GM15510 (cell line): ENCODE data around the gene ZAP70.
A peak's percentile ranks its signal among the peaks of the same experiment; 100 is the strongest.

Experiments
- POLR2A ChIP-seq: IDR thresholded peaks from 3 replicates; pipeline ENCODE4 v1.6.1; 2011; ENCODE audit warnings: borderline replicate concordance; ENCODE audit not compliant: insufficient read length; ENCODE audit errors: extremely low read depth

Gene ZAP70

DNA sequence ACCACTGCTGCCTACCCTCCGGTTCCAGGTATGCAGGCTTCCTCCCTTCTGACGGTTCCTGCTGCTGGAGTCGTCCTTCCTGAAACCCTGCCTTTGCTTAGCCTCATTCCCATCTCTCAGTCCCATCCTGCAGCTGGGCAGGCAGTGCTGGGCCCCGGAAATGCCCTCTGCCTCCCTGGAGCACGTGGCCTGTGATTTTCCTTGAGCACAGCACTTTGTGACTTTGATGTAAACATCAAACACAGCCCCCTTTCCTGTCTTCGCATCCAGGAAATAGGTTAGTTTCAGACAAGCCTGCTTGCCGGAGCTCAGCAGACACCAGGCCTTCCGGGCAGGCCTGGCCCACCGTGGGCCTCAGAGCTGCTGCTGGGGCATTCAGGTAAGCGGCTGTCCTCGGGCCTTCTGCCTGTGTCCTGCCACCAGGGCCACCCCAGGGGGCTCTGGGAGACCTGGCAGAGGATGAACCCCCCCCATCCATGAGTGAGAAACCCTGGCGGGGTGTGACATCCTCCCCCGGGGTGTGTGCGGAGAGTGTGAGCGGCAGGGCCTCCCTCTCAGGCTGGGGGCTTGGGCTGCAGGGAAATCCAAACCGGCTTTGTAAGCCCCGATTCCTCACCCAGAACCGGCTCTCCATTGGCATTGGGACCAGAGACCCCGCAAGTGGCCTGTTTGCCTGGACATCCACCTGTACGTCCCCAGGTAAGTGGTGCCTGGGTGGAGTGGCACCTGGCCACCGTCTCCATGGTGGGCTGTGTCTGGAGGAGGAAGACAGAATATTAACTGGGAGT, at the start of gene ZAP70:
TSS of gene ZAP70 (plus strand) at position 281 of the 788 bp plus-strand sequence. CDS start 10,461 bp downstream, outside the sequence.
- no peak for TF ChIP-seq POLR2A

DNA sequence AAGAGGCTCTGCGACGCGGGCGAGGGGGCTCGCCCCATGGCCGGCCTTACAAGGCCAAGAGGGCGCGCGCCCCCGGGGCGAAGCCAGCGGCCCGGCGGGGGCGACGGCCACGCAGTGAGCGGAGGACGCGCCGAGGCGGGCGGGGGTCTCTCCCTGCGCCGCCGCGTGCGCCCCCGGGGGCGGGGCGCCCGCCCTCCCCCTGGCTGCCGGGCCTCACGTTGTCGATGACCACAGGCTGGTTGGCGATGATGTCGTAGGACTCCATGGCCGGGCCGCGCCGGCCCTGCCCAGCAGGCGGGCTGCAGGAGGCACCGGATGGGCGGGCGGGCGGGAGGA, 49.8 kb upstream of the ZAP70 start:
- no peak for TF ChIP-seq POLR2A

DNA sequence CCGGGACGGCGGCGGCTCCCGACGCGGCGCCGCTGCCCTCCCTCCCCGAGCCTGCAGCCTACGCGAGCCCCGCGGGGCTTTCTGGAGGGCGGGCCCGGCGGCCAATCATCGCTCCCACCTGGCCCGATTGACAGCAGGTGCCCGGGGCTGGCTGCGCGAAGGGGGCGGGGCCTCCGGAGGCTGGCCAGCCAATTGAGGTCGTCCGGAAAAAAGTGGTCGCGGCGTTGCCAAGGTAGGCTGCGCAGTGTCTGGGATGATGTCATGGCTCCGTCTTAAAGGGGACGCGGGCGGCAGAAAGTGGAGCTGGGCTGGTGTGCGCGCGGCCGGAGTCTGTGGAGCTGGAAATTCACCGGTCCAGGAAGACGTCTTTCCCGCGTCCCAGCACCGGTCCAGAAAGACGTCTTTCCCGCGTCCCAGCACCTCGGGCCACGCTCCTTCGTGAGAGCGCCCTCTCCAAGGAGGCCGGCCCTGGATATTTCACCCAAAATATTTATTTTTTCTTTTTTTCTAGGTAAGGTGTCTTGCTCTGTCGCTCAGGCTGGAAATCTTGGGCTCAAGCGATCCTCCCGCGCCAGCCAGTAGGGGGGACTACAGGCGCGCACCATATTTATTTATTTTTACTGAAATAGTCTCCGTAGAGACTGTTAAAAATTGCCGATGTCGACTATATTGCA, 49.3 kb upstream of the ZAP70 start, which contains the start of gene ACTR1B:
TSS of gene ACTR1B (minus strand) at position 83 of the 674 bp plus-strand sequence. CDS start 154 bp downstream, outside the sequence.
- peak; percentile 60 for TF ChIP-seq POLR2A

DNA sequence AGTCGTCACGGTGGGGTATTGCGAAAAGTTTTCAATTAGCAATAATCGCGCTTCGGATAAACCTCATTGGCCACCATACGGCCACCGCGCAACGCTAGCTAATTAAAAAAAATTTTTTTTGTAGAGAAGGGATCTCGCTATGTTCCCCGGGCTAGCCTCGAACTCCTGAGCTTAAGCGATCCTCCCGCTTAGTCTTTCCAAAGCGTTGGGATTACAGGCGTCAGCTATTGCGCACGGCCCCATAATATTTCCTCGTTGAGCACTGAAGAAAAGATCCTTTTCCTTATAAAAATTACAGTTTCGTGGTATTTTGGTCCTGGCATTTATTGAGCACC, 48.8 kb upstream of the ZAP70 start:
- TF ChIP-seq POLR2A, result no peak

DNA sequence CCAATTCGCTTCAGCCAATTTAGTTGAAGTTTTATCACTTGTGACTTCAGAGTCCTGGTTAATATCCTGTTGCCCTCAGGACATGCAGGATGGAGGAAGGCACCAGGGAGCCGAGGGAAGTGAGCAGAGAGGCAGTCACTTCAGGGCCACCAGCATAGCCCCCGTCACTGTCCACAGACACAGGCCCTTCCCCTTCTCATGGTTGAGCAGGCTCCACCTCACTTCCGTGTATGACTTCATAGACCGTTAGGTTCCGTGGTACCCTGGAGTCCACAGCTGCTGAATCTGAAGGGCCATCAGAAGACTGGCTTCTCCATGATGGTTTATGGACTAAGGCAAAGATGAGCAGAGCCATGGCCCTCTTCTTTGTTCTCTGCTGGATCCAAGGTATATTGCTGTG, 43.9 kb upstream of the ZAP70 start, which contains the start of gene C2orf92:
TSS of gene C2orf92 (plus strand) at position 266 of the 400 bp plus-strand sequence. CDS start at position 342, 76 bp downstream.
- TF ChIP-seq POLR2A, result no peak

DNA sequence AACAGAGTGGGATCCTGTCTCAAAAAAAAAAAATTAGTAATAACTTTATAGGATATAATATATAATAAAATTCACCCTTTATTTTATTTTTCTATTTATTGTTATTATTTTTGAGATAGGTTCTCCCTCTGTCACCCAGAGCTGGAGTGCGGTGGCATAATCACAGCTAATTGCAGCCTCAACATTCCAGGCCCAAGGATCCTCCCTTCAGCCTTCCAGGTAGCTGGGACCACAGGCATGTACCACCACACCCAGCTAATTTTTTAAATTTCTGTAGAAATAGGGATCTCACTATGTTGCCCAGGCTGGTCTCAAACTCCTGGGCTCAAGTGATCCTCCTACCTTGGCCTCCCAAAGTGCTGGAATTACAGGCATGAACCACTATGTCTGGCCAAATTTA, 42.9 kb upstream of the ZAP70 start:
- TF ChIP-seq POLR2A, result no peak

DNA sequence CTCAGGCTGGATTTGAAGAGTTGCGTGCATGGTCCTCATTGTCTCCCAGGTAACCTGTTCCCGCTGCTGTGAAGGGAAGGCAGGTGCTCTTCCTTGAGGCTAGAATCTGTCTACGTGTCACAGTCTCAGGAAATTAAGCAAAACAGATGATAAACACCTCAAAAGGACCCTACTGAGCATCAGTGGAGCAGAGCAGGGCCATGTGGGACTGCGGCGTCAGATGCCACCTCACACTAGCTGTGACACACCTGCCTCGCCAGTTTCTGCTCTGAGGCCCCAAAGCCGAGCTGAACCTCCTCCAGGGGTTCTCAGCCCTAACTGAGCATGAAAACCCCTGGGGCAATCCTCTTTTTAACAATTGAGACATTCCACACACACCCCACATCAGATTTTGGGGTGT, 41.9 kb upstream of the ZAP70 start:
- TF ChIP-seq POLR2A, result no peak

DNA sequence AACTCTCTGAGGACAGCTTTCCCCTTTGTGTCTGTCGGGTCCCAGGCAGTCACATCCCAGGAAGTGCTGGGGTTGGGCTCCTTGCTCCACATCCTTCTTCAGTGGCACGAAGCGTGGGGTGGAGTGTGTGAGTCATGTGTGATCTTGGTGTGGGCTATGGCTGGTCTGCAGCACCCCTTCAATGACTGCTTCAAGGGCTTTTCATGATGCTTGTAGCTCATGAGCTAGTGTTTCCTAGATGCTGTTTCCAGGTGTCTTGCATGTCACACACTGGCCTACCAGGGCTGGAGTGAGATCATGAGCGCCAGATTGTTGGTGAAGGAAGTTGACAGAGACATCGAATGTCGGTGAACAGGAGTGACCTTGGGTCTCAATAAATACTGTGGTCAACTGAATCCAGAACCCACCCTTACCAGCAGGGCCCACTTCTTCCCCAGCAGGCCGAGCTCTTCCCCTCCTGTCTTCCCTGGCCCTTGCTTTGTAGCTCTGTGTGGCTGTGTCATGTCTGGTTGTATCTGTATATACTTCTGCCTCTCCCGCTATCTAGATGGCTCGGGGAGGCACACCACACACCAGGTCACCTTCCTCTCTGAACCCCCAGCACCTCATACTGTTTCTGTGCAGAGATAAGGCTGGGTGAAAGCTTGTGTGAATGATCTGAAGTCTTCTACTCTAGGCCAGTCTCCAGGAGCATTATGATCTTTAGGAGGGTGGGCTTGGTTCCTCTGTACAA, 40.0 kb upstream of the ZAP70 start:
- no peak for TF ChIP-seq POLR2A

DNA sequence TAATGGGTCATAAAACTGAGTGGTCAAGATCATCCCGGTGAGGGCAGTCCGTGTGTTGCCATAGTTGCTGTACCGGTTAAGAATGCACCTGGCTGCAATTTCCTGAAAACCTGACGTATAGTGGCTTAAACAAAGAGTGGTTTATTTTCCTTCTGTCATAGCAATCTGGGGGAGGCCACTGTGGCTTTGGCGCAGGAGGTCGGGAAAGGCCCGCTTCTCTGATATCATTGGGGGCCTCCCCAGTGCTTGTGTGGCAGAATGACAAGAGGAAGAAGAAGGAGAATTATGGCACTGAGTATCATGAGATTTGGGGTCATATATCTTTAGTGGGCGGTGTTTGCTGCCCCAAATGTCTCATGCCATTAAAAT, 39.5 kb upstream of the ZAP70 start:
- TF ChIP-seq POLR2A, result no peak

DNA sequence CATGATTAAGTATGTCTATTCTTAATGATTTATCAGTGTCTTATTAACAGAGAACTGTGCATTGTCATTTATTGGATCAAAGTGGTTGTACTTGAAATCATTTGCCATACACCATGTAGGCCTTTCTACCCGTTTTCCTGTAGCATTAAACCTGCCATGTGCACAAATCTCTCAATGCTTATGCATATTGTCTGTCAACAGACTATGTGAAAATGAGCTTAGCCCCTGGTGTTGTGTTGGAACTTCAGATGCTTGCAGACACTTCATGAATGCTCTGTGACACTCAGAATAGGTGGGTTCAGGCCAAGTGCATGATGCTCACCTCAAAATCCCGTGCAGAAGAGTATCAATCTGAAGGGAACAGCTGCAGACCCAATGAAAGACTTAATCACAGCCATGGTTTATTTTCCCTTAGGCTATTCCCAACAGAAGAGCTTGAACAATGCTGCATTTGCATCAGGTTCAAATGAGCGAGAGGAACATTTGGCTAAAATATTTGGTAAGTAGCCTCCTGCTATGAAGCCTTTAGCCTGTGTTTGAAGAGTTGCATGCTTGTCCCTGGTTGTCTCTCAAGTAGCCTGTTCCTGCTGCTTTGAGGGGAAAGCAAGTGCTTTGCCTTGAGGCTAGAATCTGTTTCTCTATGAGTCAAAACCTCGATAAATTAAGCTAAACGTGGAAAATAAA, 37.8 kb upstream of the ZAP70 start:
- no peak for TF ChIP-seq POLR2A

DNA sequence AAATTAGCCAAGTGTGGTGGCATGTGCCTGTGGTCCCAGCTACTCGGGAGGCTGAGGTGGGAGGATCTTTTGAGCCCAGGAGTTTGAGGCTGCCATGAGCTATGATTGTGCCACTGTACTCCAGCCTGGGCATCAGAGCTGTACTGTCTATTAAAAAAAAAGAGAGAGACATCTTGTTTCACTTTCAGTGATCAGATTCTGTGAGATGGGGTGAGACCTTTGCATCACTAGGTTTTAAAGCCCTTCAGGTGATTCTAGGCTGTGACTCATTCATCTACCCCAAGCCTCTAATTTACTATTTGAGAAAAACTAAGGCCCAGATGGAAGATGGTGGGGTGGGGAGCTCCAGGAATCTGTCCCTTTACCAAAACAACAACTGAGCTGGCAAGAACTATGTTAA, 36.8 kb upstream of the ZAP70 start:
- TF ChIP-seq POLR2A, result no peak

DNA sequence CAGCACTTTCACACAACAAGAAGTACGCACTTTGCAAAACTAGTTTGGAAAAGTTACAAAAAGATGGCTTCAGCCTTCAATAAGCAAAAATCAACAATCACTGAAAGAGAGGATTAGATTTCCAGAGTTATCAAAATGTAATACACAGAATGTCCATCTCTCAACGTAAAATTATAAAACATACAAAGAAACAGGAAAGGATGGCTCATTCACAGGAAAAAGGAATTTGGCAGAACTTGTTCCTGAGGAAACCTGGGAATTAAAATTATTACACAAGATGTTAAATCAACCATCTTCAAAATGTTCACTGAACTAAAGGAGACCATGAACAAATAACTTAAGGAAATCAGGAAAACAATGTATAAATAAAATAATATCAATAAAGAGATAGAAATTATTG, 35.9 kb upstream of the ZAP70 start:
- no peak for TF ChIP-seq POLR2A

DNA sequence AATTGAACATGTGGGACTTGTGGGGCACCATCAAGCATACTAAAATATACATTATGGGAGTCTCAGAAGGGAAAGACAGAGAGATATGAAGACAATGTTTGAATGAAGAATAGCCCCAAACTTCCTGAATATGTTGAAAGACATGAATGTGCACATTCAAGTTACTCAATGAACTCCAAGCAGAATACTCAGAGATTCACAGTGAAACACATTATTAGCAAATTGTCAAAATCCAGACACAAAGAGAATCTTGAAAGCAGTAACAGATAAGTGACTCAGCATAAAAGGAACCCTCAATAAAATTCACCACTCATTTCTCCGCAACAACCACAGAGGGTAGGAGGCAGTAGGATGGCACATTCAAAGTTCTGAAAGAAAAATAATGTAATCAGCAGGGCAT, 35.1 kb upstream of the ZAP70 start:
- no peak for TF ChIP-seq POLR2A

DNA sequence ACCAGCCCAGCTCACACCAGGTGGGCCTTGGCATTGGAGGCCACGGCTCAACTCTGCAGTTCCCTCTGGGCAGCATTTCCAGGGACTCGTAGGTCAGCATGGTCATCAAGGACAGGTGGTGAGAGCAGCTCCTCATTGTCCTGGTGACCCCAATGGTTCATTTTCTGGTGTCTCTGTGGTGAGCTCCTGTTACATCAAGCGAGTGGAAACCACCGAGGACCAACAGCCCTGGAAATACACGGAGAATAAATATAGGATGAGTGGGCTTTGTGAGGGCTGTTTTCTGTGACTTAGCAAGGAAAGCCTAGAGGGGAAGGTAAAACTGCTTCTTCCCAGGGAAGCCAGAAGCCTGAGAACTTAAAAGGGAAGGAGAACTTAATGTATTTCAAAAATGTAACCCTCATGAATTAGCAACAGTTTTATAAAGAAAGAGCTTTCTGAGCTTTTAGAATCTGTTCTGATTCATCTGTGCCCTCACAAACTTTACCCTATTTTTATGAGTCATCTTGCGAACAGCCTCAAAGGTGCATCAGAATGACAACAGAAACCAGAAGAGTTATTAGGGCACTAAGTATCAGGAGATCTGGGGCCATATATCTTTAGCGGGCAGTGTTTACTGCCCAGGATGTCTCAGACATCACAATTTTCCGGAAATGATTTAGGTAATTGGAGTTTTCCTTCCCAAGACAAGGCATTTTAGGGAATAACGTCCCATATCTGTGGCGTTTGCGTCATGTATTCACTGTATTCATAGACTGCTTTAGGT, 25.1 kb upstream of the ZAP70 start:
- no peak for TF ChIP-seq POLR2A

DNA sequence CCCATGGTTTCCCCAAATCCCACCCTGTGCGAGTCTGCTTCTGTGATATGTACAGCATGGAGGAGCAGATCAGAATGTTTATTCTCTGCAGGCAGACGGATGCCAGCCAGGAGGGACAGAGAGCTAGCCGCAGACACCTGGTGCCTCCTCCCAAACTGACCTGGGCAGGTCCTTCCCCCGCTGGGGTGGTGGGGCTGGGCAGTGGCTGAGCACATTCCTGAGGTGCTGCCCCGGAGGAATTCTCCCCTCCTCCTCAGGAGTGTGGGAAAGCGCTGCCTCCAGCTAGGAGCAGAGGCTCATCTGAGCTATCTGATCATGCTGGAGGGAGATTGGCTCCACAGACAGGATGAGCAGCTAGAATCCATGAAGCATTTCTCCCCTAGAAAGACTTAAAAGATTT, 22.2 kb upstream of the ZAP70 start:
- no peak for TF ChIP-seq POLR2A

DNA sequence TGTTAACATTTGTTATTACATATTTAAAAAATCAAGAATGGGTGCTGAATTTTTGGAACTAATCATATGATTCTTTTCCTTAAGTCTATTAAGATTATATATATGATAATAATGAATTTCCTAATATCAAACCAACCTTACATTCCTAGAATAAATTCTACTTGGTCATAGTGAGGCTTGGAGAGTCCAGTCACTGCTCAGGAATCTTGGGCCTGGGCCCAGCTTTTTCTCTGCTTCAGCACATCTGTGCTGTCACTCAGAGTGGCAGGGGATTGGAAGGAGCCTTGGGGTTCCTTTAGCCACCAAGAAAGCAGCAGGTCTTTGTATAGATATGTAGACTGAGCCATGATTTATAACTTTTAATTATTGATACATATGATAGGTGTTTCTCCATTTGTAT, 19.9 kb upstream of the ZAP70 start:
- no peak for TF ChIP-seq POLR2A
